GDM1 (cell line): ENCODE results near the gene RXRB.

Experiments
- DNase-seq: peaks from one replicate; lab custom pipeline; 2025; lab: John Stamatoyannopoulos, UW

Gene RXRB

GRCh38 chr6:33176906-33177305 is 23.6 kb downstream of the RXRB start:
- DNase-seq: no peak

GRCh38 chr6:33175436-33176069 is 24.9 kb downstream of the RXRB start:
- DNase-seq: no peak

- no peak for DNase-seq
Measured at GRCh38 chr6:33174784-33175183, 25.7 kb downstream of the RXRB start.

- DNase-seq: no peak
Measured at GRCh38 chr6:33173535-33174180, 26.8 kb downstream of the RXRB start.

DNA sequence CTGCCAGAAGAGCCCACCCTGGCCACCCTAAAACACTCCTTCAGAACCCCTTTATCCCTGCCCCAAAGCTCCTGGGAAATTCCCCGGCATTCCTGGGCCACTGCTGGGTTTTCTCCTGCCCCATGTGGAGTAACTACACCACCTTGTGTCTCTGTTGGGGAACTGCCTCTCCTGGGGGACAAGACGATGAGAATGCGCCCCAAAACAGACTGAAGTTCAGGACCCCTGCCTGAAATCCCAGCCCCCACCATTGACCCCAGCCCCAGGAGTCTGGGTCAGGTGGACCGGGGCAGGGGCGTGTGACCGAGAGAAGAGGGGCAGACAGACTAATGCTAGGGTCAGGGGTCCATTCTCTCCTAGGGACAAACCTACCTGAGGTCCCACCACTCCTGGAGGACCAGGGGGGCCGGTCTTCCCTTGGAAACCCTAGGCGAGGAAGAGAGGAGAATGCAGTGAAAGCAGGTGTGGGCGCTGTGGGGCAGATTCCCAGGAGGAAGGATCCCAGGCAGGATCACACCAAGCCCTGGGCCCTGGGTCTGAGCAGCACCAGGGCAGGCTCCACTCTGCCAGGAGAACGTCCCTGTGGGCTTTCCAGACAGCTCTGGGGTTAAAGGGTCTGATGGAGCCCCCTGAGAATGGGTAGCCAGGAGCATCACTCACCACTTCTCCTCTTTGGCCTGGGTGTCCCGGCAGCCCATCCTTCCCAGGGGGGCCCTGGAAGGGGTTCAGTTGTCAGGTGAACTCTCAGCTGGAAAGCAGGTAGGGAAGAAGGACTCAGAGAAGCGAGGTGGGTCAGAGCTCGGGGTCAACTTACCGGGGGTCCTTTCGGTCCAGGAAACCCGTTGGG is 27.6 kb downstream of the RXRB start:
- DNase-seq: no peak

DNA sequence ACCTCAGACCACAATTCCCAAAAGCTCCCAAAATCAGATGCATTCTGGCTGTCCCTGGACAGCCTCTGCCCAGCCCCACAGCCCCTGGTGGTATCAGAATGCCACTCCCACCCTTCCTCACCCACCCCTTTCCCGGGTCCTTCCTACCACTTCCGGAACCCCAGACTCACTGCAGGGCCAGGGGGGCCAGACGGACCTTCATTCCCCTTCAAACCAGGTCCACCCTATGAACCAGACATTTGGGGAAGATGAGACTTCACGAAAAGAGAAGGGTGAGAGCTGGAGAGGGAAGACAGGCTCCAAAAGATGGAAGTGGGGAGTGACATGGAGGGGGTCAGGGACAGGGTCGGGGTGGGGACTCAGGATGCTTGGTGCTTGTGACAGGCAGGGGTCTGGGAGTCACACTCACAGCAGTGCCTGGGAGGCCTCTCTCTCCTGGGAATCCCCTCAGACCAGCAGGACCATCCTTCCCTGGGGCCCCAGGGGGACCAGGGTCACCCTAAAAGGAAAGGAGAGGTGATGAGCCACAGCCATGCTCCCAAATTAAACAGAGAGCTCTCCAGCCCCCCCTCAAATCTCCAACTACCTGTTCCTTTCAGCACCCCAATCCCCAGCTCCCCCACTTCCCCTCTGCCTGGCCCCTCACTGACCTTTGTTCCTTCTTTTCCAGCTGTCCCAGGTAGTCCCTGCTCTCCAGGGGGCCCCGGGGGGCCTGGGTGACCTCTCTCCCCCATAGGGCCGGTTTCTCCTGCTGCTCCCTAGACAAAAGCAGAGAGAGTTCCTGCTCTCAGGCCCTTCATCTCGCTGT is 28.4 kb downstream of the RXRB start:
- no peak for DNase-seq

DNA sequence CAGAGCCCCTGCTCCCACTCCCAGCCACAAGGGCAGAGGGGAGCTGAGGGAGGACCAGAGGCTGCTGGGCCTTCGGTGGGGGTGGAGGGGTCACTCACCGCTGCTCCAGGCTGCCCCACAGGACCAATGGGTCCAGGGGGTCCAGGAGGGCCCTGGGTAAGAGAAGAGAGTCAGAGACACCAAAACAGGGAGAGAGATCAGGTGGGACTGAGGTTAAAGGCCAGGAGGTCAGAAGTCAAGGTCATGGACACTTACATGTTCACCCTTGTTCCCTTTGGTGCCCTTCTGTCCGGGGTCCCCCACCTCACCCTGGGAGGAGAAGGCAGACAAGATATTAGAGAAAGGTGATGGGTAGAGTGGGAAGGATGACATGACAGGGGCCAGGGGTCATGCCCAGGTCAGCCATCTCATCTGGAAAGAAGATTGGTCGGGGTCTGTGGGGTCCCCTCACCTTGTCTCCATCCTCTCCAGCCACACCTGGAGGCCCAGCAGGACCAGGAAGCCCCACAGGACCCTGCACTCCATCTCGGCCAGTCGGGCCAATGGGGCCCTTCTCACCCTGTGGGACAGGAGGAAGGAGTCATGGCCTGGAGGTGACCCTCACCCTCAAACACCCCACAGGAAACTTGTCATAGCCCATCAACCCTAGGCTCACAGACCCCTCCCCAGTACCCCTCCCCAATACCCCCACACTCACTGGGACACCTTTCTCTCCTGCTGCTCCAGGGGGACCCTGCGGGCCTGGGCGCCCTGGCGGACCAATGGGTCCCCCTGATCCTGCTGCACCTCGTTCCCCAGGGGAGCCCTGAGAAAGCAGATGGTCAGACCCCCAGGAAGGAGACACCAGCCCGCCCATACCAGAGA is 29.2 kb downstream of the RXRB start:
- no peak for DNase-seq

- DNase-seq: no peak
Measured at GRCh38 chr6:33170176-33171015, 30.1 kb downstream of the RXRB start.

DNA sequence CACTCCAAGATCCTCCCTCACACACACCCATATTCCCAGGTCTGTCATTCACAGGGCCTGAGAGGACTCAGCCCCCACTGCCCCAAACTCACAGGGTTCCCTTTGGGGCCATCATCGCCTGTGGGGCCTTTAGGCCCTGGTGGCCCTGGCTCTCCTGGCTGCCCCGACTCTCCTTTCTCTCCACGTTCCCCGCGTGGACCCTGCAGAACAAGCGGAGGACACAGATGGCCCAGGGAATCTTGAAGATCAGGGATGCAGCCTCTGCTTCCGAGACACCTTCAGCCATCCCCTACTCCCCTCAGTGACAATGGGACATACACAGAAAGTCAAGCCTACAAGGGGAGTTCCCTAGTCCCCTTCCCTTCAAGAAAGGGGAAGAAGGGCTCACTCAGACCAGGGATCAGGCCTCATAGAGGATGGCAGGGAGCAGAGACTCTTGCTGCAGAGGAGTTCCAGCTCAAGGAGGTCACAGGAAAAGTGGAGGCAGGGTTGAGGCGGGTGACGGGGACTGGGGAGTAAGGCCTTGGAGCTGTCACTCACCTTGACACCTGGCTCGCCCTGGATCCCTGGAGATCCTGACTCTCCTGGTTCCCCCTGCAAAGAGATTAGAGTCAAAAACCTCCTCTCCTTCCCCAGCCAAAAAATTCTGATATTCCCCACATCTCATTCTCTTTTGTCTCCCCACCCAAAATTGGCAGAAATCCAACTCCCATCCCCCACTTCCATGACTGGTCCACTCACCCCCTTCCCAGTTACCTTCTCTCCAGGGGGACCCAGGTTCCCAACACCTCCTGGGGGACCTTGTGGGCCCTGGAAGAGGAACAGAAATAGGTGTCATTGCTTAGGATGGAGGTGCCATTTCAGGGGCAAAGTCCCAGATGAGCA is 30.9 kb downstream of the RXRB start:
- DNase-seq: no peak

- no peak for DNase-seq
Measured at GRCh38 chr6:33168639-33169038, 31.8 kb downstream of the RXRB start.

DNA sequence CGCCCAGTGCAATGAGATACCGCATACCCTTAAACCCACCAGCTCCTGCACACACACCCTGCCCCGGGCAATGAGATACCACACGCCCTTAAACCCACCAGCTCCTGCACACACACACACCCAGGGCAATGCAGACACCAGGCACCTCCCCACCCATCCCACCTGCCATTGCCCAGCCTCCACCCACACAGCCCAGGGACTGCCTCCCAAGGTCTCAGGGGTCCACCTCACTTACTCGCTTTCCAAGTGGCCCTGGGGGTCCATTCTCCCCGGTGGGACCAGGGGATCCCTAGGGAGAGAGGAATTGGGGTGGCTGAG is 32.2 kb downstream of the RXRB start:
- no peak for DNase-seq

GRCh38 chr6:33167374-33168283 is 32.8 kb downstream of the RXRB start:
- DNase-seq: no peak

DNA sequence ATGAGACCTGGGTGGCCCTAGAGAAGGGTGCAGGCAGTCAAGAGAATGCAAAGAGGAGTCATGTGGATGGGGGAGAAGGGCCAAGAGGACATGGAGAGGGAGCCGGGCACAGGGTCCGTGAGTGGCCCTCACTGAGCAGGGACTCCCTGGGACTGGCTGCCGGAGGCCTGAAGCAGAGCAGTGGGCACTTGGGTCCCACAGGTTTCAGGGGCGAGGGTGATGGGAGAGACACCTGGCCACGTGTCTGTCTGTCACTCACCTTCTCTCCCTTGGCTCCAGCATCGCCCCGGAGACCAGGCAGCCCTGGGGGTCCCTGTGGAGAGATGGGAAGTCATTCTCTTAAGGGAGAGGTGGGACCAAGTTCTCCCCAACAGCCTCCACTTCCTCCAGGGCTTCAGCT is 33.7 kb downstream of the RXRB start:
- no peak for DNase-seq

GRCh38 chr6:33166363-33166762 is 34.1 kb downstream of the RXRB start:
- DNase-seq: no peak

- no peak for DNase-seq
Measured at GRCh38 chr6:33165581-33166258, 34.7 kb downstream of the RXRB start.

- no peak for DNase-seq
Measured at GRCh38 chr6:33164665-33165373, 35.6 kb downstream of the RXRB start.

GRCh38 chr6:33164176-33164575 is 36.3 kb downstream of the RXRB start:
- no peak for DNase-seq
